ENCODE measurements around the gene ADAT2.

Gene ADAT2

DNA sequence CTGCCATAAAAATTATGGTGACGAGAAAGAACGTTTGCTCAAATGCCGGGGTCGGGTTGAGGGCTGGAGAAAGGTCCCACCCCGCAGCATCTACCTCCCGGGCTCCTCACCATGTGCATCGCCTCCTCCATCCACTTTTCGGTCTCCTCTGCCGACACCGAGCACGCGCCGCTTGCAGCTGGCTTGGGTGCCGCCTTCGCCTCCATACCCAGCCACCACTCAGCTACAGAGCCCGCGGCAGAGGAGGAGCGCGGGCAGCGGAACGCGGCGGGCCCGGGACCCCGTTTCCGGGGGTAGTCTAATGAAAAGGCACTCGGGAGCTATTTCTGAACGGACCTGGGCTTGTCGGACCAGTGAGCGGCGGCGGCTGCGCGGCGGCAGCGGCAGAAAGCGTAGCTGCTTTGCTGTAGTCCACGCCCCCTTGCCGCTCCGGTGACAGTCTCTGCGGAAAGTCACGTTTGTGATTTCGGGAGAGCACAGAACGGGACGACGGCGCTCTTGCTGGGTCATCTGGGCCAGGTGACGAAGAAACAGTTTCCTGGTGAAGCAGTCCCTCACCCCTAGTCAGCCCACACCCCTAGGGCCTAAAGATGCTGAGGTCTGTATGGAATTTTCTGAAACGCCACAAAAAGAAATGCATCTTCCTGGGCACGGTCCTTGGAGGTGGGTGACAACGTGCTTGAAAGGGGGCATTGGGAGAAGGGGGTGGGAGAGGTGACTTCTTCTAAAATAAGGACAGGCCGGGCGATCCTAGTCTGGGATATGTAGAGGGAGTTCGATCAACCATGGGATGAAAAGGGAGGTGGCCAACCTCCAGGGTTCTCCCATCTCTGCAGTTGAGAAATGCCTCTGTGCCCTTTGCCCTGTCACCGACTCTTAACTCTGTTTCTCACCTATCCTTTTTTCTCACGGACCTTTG is at the start of gene ADAT2, which contains the start of gene PEX3:
Gene ADAT2, minus strand, starts transcription at position 243 of the 919 bp plus-strand sequence. Its CDS starts 37 bp downstream, at position 206.
Gene PEX3, plus strand, starts transcription at position 353 of the 919 bp plus-strand sequence. Its CDS starts 238 bp downstream, at position 591.
- no peak for TF ChIP-seq GATA3 (IDR thresholded peaks at IDR 0.05; ENCODE audit: low read depth, low read length)
- TF ChIP-seq GATA2 (IDR thresholded peaks at IDR 0.05; ENCODE audit: low read depth, low read length): no peak

DNA sequence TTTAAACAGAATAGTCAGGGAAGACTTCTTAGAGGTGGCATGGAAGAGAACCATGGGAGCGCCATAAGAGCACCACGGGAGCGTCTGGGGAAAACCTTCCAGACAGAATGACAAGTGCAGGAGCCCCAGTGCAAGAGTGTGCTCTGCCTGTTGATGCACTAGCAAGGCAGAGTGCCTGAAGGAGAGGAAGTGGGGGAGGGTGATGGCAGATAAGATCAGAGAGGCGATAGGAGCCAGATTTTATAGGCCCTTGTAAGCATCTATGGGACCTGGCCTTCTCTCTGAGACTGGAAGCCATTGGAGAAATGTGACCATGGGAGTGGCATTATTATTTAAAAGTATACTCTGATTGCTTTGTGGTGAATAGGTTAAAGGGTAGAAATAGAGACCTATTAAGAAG is 47.9 kb upstream of the ADAT2 start:
- TF ChIP-seq GATA2 (IDR thresholded peaks at IDR 0.05; ENCODE audit: low read depth, low read length) (peak; percentile 76; the same call in 1 of the 2 replicates), GATA3 (IDR thresholded peaks at IDR 0.05; ENCODE audit: low read depth, low read length) (peak; percentile 54; the same call in 1 of the 2 replicates)

GRCh38 chr6:143496974-143497373 is 46.5 kb upstream of the ADAT2 start:
- TF ChIP-seq GATA2 (IDR thresholded peaks at IDR 0.05; ENCODE audit: low read depth, low read length) (no peak), GATA3 (IDR thresholded peaks at IDR 0.05; ENCODE audit: low read depth, low read length) (no peak)

DNA sequence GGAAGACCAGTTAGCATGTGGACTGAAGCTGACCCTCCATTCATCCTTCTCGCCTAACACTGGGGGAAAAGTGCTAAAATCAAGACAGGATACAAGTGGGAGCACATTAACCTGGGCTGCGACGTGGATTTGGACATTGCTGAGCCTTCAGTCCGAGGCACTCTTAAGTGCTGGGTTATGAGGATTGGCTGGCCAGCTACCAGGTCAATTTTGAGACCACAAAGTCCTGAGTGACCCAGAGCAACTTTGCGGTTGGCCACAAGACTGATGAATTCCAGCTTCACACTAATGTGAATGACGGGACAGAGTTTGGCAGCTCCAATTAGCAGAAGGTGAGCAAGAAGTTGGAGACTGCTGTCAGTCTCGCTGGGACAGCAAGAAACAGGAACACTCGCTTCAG is 40.3 kb upstream of the ADAT2 start:
- TF ChIP-seq GATA3 (IDR thresholded peaks at IDR 0.05; ENCODE audit: low read depth, low read length): no peak

- no peak for TF ChIP-seq GATA2 (IDR thresholded peaks at IDR 0.05; ENCODE audit: low read depth, low read length)
- no peak for TF ChIP-seq GATA3 (IDR thresholded peaks at IDR 0.05; ENCODE audit: low read depth, low read length)
Observed at GRCh38 chr6:143490244-143490643, 39.7 kb upstream of the ADAT2 start.

DNA sequence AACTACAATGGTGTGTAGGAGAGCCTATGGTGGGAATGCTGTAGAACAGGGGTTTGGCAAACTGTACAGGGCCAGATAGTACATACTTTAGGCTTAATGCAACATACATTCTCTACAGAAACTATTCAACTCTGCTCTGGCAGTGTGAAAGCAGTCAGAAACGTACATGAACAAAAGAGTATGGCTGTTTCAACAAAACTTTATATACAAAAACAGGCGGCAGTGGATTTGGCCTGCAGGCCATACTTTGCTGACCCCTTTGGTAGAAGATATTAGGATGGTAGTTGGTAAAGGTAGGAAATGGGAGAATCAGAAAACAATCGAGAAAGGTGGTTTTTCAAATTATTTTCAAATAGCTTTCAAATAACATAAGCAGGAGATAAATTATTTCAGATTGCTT is 36.3 kb upstream of the ADAT2 start:
- no peak for TF ChIP-seq GATA2 (IDR thresholded peaks at IDR 0.05; ENCODE audit: low read depth, low read length)
- no peak for TF ChIP-seq GATA3 (IDR thresholded peaks at IDR 0.05; ENCODE audit: low read depth, low read length)

DNA sequence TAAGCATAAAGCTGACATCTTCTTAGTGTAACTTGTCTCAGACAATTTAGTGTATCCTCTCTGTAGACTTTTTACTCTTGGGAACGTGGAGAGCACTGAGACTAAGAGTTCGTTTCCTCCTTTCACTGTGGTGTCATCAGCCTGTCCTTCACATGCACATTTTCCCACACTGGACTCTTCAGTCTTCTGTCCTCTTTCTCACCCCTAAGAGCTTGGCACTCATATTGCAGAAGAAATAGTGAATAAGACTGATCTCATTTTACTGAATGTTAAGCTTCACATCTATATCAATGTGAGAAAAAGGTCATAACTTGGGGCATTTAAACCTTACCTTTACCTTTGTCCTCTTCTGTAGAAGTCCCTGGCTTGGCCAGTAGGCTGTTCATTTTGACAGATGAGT is 35.5 kb upstream of the ADAT2 start:
- TF ChIP-seq GATA3 (IDR thresholded peaks at IDR 0.05; ENCODE audit: low read depth, low read length) (no peak), GATA2 (IDR thresholded peaks at IDR 0.05; ENCODE audit: low read depth, low read length) (no peak)

DNA sequence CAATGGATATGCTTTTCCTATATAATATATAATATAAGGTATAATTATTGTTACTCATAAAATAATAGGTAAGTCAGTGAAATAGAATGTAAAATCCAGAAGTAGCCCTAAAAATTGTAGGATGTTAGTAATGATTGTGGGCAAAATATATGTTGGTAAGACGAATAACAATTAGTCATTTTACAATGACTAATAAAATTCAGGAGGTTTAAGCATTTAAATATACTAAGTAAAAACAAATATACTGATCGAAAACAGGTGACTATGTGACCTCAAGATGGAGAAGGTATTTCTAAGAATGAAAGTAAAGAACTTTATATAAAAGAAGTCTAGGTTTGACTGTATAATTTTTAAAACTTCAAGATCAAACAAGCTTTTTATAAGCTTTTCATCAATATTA is 32.1 kb upstream of the ADAT2 start:
- no peak for TF ChIP-seq GATA2 (IDR thresholded peaks at IDR 0.05; ENCODE audit: low read depth, low read length)
- TF ChIP-seq GATA3 (IDR thresholded peaks at IDR 0.05; ENCODE audit: low read depth, low read length): no peak

DNA sequence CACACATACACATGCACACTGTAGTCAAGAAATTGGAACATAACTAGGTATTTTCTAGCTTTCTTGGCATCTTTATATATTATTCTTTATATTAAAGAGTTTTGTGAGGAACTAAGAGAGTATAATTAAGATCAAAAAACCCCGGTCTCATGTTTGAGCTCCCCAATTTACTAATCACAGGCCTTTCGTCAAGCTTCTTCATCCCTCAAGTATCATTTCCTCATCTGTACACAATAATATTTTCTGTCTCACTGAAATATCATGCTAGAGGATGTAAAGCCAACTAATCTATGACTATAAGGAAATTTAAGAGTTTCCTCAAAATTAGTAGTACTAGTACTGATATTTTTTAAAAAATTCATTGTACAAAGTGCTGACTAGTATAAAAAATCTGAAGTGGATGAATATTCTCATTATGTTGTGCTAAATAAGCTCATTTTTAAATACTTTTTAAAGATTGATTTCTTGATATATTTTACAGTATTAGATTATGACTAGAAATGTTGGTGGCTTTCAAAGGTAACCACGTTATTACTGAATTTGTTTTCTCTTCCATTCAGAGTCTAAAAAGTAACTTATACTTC is 28.1 kb upstream of the ADAT2 start:
- TF ChIP-seq GATA2 (IDR thresholded peaks at IDR 0.05; ENCODE audit: low read depth, low read length): no peak
- TF ChIP-seq GATA3 (IDR thresholded peaks at IDR 0.05; ENCODE audit: low read depth, low read length): no peak

DNA sequence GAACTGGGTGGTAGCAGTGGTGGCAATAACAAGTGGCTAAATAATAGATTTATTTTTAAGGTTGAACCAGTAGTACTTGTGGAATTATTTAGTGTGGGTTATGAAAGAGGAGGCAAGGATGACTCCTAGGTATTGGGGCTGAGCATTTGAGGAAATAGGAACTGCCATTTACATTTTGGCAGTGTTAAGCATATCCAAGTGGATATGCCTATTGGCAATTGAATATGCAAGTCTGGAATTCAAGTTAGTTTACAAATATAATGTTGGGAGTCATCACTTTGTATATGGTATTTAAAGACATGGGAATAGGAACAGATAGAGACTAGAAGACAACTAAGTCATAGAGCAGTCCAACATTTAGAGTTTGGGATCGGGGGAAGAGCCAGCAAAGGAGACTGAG is 26.1 kb upstream of the ADAT2 start:
- TF ChIP-seq GATA2 (IDR thresholded peaks at IDR 0.05; ENCODE audit: low read depth, low read length) (no peak), GATA3 (IDR thresholded peaks at IDR 0.05; ENCODE audit: low read depth, low read length) (no peak)

- TF ChIP-seq GATA2 (IDR thresholded peaks at IDR 0.05; ENCODE audit: low read depth, low read length) (no peak), GATA3 (IDR thresholded peaks at IDR 0.05; ENCODE audit: low read depth, low read length) (no peak)
Observed at GRCh38 chr6:143471822-143472221, 21.3 kb upstream of the ADAT2 start.

DNA sequence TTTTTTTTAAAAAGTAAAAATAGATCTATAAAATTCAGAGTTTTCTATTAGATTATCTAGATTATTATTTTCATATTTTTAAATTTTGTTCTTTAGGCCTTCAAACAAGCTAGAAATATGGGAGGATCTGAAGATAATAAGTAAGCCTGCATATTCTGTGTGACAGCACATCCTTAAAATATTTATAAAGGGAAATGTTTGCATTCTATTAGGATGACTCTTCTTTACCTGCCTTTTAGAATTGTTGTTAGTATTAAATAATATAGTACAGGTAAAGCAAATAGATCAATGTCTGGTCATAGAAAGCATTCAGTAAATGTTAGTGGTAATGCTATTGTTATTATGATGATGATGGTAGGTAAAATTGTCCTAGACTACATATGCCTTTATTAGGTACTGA is 17.5 kb upstream of the ADAT2 start:
- TF ChIP-seq GATA3 (IDR thresholded peaks at IDR 0.05; ENCODE audit: low read depth, low read length) (no peak), GATA2 (IDR thresholded peaks at IDR 0.05; ENCODE audit: low read depth, low read length) (no peak)

GRCh38 chr6:143465546-143465945 is 15.1 kb upstream of the ADAT2 start:
- TF ChIP-seq GATA3 (IDR thresholded peaks at IDR 0.05; ENCODE audit: low read depth, low read length): no peak
- no peak for TF ChIP-seq GATA2 (IDR thresholded peaks at IDR 0.05; ENCODE audit: low read depth, low read length)

GRCh38 chr6:143457563-143458359 is 7.3 kb upstream of the ADAT2 start:
- TF ChIP-seq GATA2 (IDR thresholded peaks at IDR 0.05; ENCODE audit: low read depth, low read length): no peak
